SJCRH30 (cell line): ENCODE data around the gene EZR. TPM values are rescaled to one million over a fixed set of nuclear protein-coding genes. Genes with fewer than 3 reads are reported as not detected.

Experiments used
- DNase-seq, 2 experiments: peaks; one replicate each; pipeline ENCODE4 v3.0.0-alpha.2; 2015 to 2020
- H3K27ac ChIP-seq: fragments of 250-450 bp; sonication (Bioruptor Pico); 2 replicates; pipeline ENCODE4 v1.5.1; 2020; ENCODE audit warnings: mild to moderate bottlenecking, moderate library complexity
- H3K27me3 ChIP-seq: fragments of 250-450 bp; sonication (Bioruptor Pico); 2 replicates; pipeline ENCODE4 v1.5.1; 2020; ENCODE audit warnings: mild to moderate bottlenecking, moderate library complexity
- H3K36me3 ChIP-seq: fragments of 250-450 bp; sonication (Bioruptor Pico); 2 replicates; pipeline ENCODE4 v1.5.1; 2020; ENCODE audit warnings: mild to moderate bottlenecking, moderate library complexity
- H3K4me1 ChIP-seq: fragments of 250-450 bp; sonication (Bioruptor Pico); 2 replicates; pipeline ENCODE4 v1.5.1; 2020; ENCODE audit warnings: mild to moderate bottlenecking, moderate library complexity
- H3K4me3 ChIP-seq: fragments of 250-450 bp; sonication (Bioruptor Pico); 2 replicates; pipeline ENCODE4 v1.5.1; 2020; ENCODE audit warnings: mild to moderate bottlenecking, moderate library complexity
- H3K9me3 ChIP-seq: fragments of 250-450 bp; sonication (Bioruptor Pico); replicated peaks from 2 replicates; pipeline ENCODE4 v1.5.1; 2020; ENCODE audit warnings: mild to moderate bottlenecking, moderate library complexity
- total RNA-seq: library from RNA; depleted of rRNA; stranded (reverse); fragments of >200 nt; shearing (Covaris generic); gene quantifications from 2 replicates; pipeline ENCODE4 v1.2.3, GENCODE V29; 2014

Gene EZR
- total RNA-seq, 1 experiment from 2014 or later, result 44.6 TPM

GRCh38 chr6:158751224-158751623 is 67.9 kb downstream of the EZR start:
- no peak overlapping the region for H3K4me3 ChIP-seq
- H3K27me3 ChIP-seq, result no peaks in the 10 kb centered on the region
- no peaks in the 10 kb centered on the region for H3K9me3 ChIP-seq
- DNase-seq, result no peak
- no peaks in the 10 kb centered on the region for H3K4me1 ChIP-seq
- no peak overlapping the region for H3K27ac ChIP-seq
- H3K36me3 ChIP-seq, result no peaks in the 10 kb centered on the region

- peak; percentile 77 to 81 for DNase-seq
- Histone ChIP-seq H3K4me3 (no peak overlapping the region), H3K4me1 (0 out of 2 replicates have a peak, but pooled peaks cover 4% of the 10 kb centered on the region), H3K9me3 (peaks cover 3% of the 10 kb centered on the region; the same call in 1 of the 2 replicates), H3K36me3 (peaks cover 3% of the 10 kb centered on the region; the same call in 1 of the 2 replicates), H3K27ac (peak overlapping the region; percentile 34; the same call in 1 of the 2 replicates), H3K27me3 (no peaks in the 10 kb centered on the region)
Observed at GRCh38 chr6:158744986-158745430, 74.2 kb downstream of the EZR start.

- Histone ChIP-seq H3K36me3 (peaks cover 12% of the 10 kb centered on the region), H3K27me3 (no peaks in the 10 kb centered on the region), H3K27ac (no peak overlapping the region), H3K4me1 (0 out of 2 replicates have a peak, but pooled peaks cover 4% of the 10 kb centered on the region), H3K4me3 (no peak overlapping the region), H3K9me3 (peaks cover 7% of the 10 kb centered on the region; the same call in 1 of the 2 replicates)
- no peak for DNase-seq
Observed at GRCh38 chr6:158743033-158743651, 76.0 kb downstream of the EZR start.

DNA sequence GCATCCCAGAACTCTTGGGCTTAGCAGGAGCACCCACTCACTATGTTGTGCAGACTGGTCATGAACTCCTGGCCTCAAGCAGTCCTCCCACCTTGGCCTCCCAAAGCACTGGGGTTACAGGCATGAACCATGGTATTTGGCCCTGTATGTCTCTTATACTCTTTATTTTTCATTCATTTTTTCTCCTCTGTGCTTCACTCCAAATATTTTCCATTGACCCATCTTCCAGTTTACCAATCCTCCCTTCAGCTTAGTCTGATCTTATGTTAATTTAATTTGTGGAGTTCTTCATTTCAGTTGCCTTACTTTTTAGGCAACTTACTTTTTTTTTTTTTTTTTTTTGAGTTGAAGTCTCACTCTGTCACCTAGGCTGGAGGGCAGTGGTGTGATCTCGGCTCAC is 79.5 kb downstream of the EZR start:
- H3K9me3 ChIP-seq, result peaks cover 7% of the 10 kb centered on the region; the same call in 1 of the 2 replicates
- H3K36me3 ChIP-seq, result peaks cover 8% of the 10 kb centered on the region
- no peak overlapping the region for H3K4me3 ChIP-seq
- H3K27me3 ChIP-seq, result no peaks in the 10 kb centered on the region
- DNase-seq, result no peak
- no peak overlapping the region for H3K27ac ChIP-seq
- 0 out of 2 replicates have a peak, but pooled peaks cover 4% of the 10 kb centered on the region for H3K4me1 ChIP-seq

DNA sequence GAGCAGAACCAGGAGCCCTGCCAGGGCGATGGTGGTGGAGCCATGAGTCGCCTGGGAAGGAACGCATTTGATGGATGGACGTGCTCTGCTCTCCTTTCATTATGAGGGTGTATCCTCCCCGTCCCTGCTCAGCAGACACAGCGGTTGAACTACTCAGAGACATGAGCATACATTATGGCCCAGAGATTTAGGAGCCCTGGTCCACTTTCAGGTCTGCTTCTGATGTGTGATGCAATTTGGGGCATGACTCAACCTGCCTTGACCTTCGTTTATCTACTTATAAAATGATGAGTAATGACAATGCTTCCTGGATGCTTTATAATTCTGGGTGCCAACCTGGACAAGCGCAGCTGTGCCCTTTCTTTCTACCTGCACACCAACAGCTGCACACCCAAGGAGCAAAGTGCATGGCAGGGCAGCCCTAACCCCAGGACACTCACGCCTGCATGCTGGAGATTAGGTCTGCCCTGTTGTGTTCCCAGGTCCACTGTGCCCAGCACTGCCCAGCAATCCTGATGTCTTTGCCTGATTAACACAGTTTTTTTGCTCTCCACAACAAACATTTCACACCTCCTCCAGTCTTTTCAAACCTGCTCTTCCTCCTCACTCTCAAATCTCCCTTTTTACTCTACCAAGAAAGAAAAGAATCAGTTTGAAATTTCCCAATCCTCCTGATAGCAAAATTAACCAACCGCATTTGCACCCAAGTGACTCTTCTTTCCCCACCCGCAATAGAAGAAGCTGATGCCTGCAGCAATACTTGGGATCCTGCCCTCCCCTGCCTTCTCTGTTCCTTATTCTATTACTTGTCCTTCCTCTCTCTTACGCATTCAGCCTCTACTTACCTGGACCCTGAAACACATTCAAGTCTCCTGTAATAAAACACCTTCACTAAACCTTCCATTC is 81.2 kb downstream of the EZR start:
- Histone ChIP-seq H3K9me3 (peaks cover 7% of the 10 kb centered on the region; the same call in 1 of the 2 replicates), H3K27ac (no peak overlapping the region), H3K4me3 (no peak overlapping the region), H3K4me1 (no peaks in the 10 kb centered on the region), H3K27me3 (no peaks in the 10 kb centered on the region), H3K36me3 (peaks cover 8% of the 10 kb centered on the region)
- DNase-seq, result no peak

DNA sequence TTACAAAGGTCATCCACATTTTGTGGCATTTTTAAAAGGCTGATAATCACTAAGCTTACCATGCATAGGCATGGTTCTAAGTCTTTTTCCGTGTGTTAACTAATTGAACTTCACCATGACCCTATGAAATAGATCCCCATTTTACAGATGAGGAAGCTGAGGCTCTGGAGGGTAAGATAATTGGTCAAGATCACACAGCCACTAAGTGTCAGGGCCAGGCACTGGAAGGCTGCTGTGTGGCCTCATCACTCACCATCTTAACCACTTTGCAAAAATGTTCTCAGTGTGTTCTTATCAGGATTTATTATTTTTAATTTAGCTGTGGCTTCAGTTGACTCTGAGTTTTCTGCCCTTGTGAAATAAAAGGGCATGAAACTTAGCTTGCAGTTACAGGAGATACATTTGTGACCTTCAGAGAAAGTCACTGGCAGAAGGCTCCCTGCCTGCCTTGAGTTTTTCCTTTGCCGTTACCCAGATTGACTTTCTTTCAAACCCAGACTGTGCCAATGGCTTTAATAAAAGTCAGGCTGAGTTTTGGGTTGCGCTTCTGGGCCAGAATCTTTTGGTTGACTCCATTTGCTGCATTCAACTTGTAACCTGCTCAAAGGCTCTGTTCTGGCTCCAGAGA is 82.0 kb downstream of the EZR start:
- Histone ChIP-seq H3K27me3 (no peaks in the 10 kb centered on the region), H3K9me3 (peaks cover 7% of the 10 kb centered on the region; the same call in 1 of the 2 replicates), H3K27ac (no peak overlapping the region), H3K4me3 (no peak overlapping the region), H3K36me3 (peaks cover 8% of the 10 kb centered on the region), H3K4me1 (no peaks in the 10 kb centered on the region)
- DNase-seq, result no peak

- Histone ChIP-seq H3K27me3 (no peaks in the 10 kb centered on the region), H3K36me3 (peaks cover 13% of the 10 kb centered on the region), H3K4me1 (no peaks in the 10 kb centered on the region), H3K4me3 (no peak overlapping the region), H3K9me3 (peaks cover 3% of the 10 kb centered on the region; the same call in 1 of the 2 replicates), H3K27ac (no peak overlapping the region)
- DNase-seq, result no peak
Observed at GRCh38 chr6:158735009-158735408, 84.2 kb downstream of the EZR start.

DNA sequence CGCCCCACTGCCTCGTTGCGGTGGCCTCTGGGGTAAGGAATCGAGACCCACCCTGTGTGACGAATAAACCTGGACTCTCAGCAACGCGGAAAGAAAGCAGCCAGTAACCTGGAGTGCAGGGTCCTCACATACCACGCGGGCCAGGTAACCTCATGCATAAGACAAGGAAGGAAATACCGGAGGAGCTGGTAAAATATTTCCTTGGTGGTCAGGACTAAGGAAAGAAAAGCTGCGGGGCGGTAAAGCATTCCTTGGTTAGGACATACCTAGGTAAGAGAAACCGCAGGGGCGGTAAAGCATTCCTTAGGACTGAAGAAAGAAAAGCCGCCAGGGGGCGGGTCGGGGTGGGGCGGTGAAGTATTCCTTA is 88.6 kb downstream of the EZR start:
- Histone ChIP-seq H3K4me3 (no peak overlapping the region), H3K27me3 (no peaks in the 10 kb centered on the region), H3K4me1 (no peaks in the 10 kb centered on the region), H3K27ac (no peak overlapping the region), H3K9me3 (no peaks in the 10 kb centered on the region; the same call in 1 of the 2 replicates), H3K36me3 (0 out of 2 replicates have a peak, but pooled peaks cover 10% of the 10 kb centered on the region)
- DNase-seq, result no peak

DNA sequence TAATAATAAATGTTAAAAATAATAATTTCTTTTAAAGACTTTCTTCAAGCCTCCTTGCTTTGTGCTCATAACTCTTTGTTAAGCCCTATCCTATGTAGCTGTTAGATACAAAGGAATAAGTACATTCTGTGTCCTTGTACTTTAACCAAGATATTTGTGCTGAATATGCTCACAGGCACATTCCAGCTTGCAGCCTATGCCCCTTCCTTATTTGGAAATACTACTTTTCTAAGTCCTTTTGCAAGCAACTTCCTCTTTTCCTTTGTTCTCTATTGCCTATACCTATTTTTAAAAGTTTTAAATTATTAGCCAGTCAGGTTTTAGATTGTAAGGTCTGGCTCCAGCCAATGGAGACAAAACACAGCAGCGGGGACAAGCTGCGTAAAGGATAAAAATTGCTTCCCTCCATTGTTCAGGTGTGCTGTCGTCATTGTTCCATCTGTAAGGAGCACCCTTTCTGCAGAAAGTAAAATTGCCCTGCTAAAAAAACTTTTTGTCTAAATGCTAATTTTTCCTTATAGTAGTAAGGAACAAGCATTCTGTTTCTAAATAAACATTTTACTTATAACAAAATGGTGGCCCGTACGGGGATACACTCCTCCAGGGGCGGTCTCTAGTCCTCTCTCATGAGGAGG is 89.1 kb downstream of the EZR start:
- Histone ChIP-seq H3K36me3 (0 out of 2 replicates have a peak, but pooled peaks cover 10% of the 10 kb centered on the region), H3K9me3 (no peaks in the 10 kb centered on the region; the same call in 1 of the 2 replicates), H3K4me1 (no peaks in the 10 kb centered on the region), H3K4me3 (no peak overlapping the region), H3K27ac (no peak overlapping the region), H3K27me3 (no peaks in the 10 kb centered on the region)
- DNase-seq, result no peak

GRCh38 chr6:158725704-158726103 is 93.5 kb downstream of the EZR start:
- no peaks in the 10 kb centered on the region; the same call in 1 of the 2 replicates for H3K9me3 ChIP-seq
- no peak overlapping the region for H3K4me3 ChIP-seq
- H3K4me1 ChIP-seq, result no peaks in the 10 kb centered on the region
- H3K36me3 ChIP-seq, result 0 out of 2 replicates have a peak, but pooled peaks cover 10% of the 10 kb centered on the region
- no peak overlapping the region for H3K27ac ChIP-seq
- no peak for DNase-seq
- H3K27me3 ChIP-seq, result no peaks in the 10 kb centered on the region

DNA sequence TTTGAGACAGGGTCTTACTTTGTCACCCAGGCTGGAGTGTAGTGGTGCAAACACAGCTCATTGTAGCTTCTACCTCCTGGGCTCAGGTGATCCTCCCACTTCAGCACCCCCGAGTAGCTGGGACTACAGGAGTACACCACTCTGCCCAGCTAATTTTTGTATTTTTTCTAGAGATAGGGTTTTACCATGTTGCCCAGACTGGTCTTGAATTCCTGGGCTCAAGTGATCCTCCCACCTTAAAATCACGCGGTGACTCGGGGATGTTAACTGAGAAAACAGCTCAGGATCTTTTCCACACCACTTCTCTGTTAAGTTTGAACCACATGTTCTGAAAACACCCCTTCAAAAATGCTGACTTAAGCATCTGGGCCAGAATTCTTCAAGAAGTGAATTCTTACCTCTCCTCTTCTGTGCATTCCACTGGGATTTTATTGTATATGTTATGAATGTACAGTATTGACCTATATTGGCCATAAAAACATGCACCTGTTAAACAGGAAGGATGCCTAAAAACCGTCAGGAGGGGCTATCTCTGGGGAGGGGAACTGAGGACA is 96.9 kb downstream of the EZR start:
- Histone ChIP-seq H3K4me1 (no peaks in the 10 kb centered on the region), H3K27me3 (no peaks in the 10 kb centered on the region), H3K27ac (no peak overlapping the region), H3K4me3 (no peak overlapping the region), H3K36me3 (0 out of 2 replicates have a peak, but pooled peaks cover 3% of the 10 kb centered on the region), H3K9me3 (no peaks in the 10 kb centered on the region)
- no peak for DNase-seq

DNA sequence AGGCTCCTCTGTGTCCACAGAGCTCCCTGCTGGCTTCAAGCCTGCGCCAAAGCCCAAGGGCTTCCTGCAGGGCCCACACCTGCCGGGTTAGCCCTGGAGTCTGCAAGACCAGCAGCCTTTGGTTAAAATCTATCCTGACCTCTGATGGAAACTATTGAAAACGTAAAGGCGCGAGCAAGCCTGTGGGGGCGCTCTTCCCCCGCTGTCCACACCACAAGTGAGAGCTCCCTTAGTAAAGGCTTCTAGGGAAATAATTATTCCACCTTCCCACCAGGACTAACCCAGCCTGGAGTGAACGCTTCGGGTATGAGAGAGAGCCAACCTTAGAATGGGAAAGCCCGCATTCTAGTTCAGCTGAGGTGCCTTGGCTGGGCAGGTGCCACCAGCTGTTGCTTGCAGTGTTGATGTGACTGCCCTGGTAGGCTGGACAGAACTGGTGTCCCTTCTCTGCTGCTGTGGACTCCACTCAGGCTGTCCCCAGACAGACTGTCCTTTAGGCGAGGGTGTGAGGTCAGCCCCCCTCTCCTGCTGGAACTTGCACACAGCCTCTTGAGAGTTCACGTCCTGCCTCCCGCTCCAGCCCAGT is 100.6 kb downstream of the EZR start:
- 0 out of 2 replicates have a peak, but pooled peaks cover 3% of the 10 kb centered on the region for H3K36me3 ChIP-seq
- H3K27me3 ChIP-seq, result no peaks in the 10 kb centered on the region
- no peak overlapping the region for H3K27ac ChIP-seq
- no peak for DNase-seq
- H3K4me1 ChIP-seq, result no peaks in the 10 kb centered on the region
- no peak overlapping the region for H3K4me3 ChIP-seq
- no peaks in the 10 kb centered on the region for H3K9me3 ChIP-seq

DNA sequence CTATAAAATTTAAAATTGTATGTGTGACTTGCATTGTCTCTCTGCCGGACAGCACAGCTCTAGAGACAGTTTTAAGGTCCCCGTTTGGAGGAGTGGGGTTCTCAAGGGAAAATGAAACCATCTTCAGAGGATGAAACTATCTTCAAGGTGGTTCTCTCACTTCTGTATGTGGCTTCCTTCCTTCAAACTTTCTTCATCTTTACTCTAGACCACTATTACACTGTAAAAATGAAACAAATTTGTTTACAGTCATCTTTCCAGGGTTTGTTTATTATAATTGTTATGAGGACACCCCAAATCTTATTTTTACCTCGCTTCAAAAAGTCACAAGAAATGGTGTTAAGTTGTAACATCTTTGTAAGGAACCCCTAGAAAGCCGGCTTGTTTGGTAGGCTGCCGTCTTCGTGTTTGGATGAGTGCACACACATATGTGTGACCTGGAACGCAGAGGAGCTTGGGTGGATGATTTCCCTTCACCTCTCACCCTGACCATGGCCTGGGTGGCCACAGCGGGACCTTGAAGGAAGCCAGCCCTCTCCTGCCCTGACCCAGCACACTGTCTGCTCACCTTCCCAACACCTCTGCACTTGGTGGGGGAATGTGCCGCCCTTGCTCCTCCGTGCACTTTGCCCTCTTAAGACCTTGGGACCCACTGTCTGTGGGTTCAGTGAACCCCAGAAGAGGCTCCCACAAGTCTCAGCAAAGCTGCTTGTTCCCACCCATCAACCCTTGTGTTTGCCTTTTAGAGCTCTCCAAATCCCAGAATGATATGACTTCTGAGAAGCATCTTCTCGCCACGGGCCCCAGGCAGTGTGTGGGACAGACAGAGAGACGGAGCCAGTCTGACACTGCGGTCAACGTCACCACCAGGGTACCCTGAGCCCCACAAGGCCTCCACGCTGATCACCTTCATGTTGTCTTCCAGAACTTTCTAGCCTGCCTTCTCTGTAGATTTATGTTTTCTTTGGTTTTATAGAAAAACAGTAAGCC is 101.5 kb downstream of the EZR start:
- Histone ChIP-seq H3K4me1 (no peaks in the 10 kb centered on the region), H3K27me3 (no peaks in the 10 kb centered on the region), H3K9me3 (no peaks in the 10 kb centered on the region), H3K36me3 (0 out of 2 replicates have a peak, but pooled peaks cover 3% of the 10 kb centered on the region), H3K27ac (no peak overlapping the region), H3K4me3 (no peak overlapping the region)
- DNase-seq, result no peak
